Endothelial cell of umbilical vein (primary cell): ENCODE results near the gene UCKL1. TPM values are rescaled to one million over a fixed set of nuclear protein-coding genes. Genes with fewer than 3 reads are reported as not detected.

Experiments
- BruUV-seq: library from RNA; stranded (reverse); fragments of 400-500 nt; replicated peaks from 2 replicates; lab custom pipeline; 2021; lab: Mats Ljungman, UMichigan
- CTCF ChIA-PET: fragments of 300-600, 350-600 bp; sonication (Branson Sonifier 250); formaldehyde crosslinking; loops from one replicate; lab custom pipeline; 2021; ENCODE audit warnings: antibody characterized with exemption, inconsistent platforms; lab: Charles Lee
- POLR2A ChIA-PET: fragments of 300-600, 350-600 bp; sonication (Branson Sonifier 250); formaldehyde crosslinking; loops from one replicate; lab custom pipeline; 2021; ENCODE audit warnings: antibody characterized with exemption, inconsistent platforms; lab: Charles Lee
- DNase-seq: peaks from one replicate; pipeline ENCODE4 v3.0.0-alpha.2; 2011; ENCODE audit warnings: low read depth, low spot score
- FAIRE-seq: peaks from 2 replicates; lab custom pipeline; 2011; peaks lifted over from hg19 to GRCh38; lab: Jason Lieb, UNC
- H2AFZ ChIP-seq: 2 replicates; pipeline ENCODE4 v1.6.0; 2012; ENCODE audit warnings: low read depth, low read length, control low read depth, inconsistent platforms
- H3K27ac ChIP-seq: 2 replicates; pipeline ENCODE4 v1.5.1; 2011; ENCODE audit warnings: low read depth, mild to moderate bottlenecking, control low read depth, low read length, moderate library complexity; ENCODE audit not compliant: insufficient read depth
- H3K27me3 ChIP-seq, 2 experiments: 2 replicates each; pipeline versions ENCODE4 v1.6.0 to v1.6.1; 2011; ENCODE audit warnings: low read length in 2 of 2, mixed read lengths in 1 of 2; ENCODE audit not compliant: control insufficient read depth in 2 of 2, insufficient read depth in 2 of 2
- H3K36me3 ChIP-seq, 2 experiments: 2 replicates in 1 of 2; 3 replicates in 1 of 2; pipeline ENCODE4 v1.5.1; 2011; ENCODE audit warnings: low read length in 2 of 2, mild to moderate bottlenecking in 1 of 2, moderate library complexity in 1 of 2; ENCODE audit not compliant: control insufficient read depth in 2 of 2, insufficient read depth in 2 of 2; ENCODE audit errors: extremely low read depth in 1 of 2
- H3K4me1 ChIP-seq: 3 replicates; pipeline ENCODE4 v1.5.1; 2011; ENCODE audit warnings: mild to moderate bottlenecking, low read length; ENCODE audit not compliant: control insufficient read depth, insufficient read depth; ENCODE audit errors: extremely low read depth
- H3K4me2 ChIP-seq: 2 replicates; pipeline ENCODE4 v1.6.1; 2011; ENCODE audit warnings: low read length, control low read depth, mixed read lengths; ENCODE audit not compliant: insufficient read depth
- H3K4me3 ChIP-seq, 3 experiments: fragments of 200-600 bp in 1 of 3; sonication (generic), shearing (Covaris generic) in 1 of 3; replicated peaks in 1 of 3; 2 replicates each; pipeline ENCODE4 v1.5.1; 2011 to 2016; ENCODE audit warnings: control low read depth in 3 of 3, low read length in 3 of 3, mild to moderate bottlenecking in 2 of 3, inconsistent platforms in 1 of 3, low read depth in 1 of 3, moderate library complexity in 1 of 3; ENCODE audit not compliant: insufficient read depth in 1 of 3
- H3K79me2 ChIP-seq: 2 replicates; pipeline ENCODE4 v1.6.0; 2012; ENCODE audit warnings: low read length, inconsistent platforms; ENCODE audit not compliant: control insufficient read depth, insufficient read depth
- H3K9ac ChIP-seq: replicated peaks from 2 replicates; pipeline ENCODE3; 2011; ENCODE audit warnings: low read length, control low read depth; ENCODE audit not compliant: insufficient read depth; ENCODE audit errors: extremely low read depth
- H3K9me1 ChIP-seq: replicated peaks from 3 replicates; pipeline ENCODE4 v1.6.0; 2011; ENCODE audit warnings: mild to moderate bottlenecking, low read length; ENCODE audit not compliant: control insufficient read depth, insufficient read depth; ENCODE audit errors: extremely low read depth
- H3K9me3 ChIP-seq: replicated peaks from 2 replicates; pipeline ENCODE4 v1.5.1; 2012; ENCODE audit warnings: low read length, inconsistent platforms; ENCODE audit not compliant: control insufficient read depth, insufficient read depth
- H4K20me1 ChIP-seq: replicated peaks from 2 replicates; pipeline ENCODE3; 2011; ENCODE audit warnings: mild to moderate bottlenecking, low read length; ENCODE audit not compliant: control insufficient read depth, insufficient read depth; ENCODE audit errors: extremely low read depth
- CTCF ChIP-seq, 2 donors: IDR thresholded peaks; 1 replicate in 1 of 2; 2 replicates in 1 of 2; pipeline ENCODE4 v1.5.1; 2011; ENCODE audit warnings: low read length in 2 of 2, mild to moderate bottlenecking in 2 of 2, moderate library complexity in 2 of 2, control low read depth in 1 of 2, inconsistent platforms in 1 of 2, low read depth in 1 of 2; ENCODE audit not compliant: insufficient read depth in 1 of 2; ENCODE audit errors: extremely low read depth in 1 of 2
- FOS ChIP-seq: IDR thresholded peaks from 2 replicates; pipeline ENCODE4 v1.6.1; 2011; ENCODE audit warnings: mild to moderate bottlenecking, low read length, moderate library complexity, borderline replicate concordance; ENCODE audit not compliant: insufficient read depth
- GATA2 ChIP-seq: IDR thresholded peaks from 2 replicates; pipeline ENCODE4 v1.7.0; 2011; ENCODE audit warnings: low read depth, mild to moderate bottlenecking, moderate library complexity, mixed read lengths, low read length; ENCODE audit not compliant: insufficient read length, insufficient read depth
- POLR2A ChIP-seq: IDR thresholded peaks from 2 replicates; pipeline ENCODE4 v1.6.1; 2012; ENCODE audit warnings: low read depth, mild to moderate bottlenecking, control low read depth, low read length
- POLR2AphosphoS5 ChIP-seq: IDR thresholded peaks from 2 replicates; pipeline ENCODE4 v1.6.1; 2012; ENCODE audit warnings: low read depth, mild to moderate bottlenecking, control low read depth, low read length, moderate library complexity; ENCODE audit not compliant: insufficient read depth
- dilution Hi-C: fragments of 300-500 bp; cut with MboI; formaldehyde crosslinking; loops from one replicate; pipeline ENCODE4 v1.15.0; 2019; ENCODE audit warnings: low sequenced_read_pairs; ENCODE audit not compliant: extremely low pct_ligation_motif_present
- intact Hi-C: fragments of 100-400 bp; cut with micrococcal nuclease; formaldehyde crosslinking; loops from one replicate; pipeline ENCODE4 v1.10.0; 2022
- polyA plus RNA-seq, 4 experiments: library from polyadenylated mRNA; depleted of rRNA in 3 of 4; stranded (reverse) in 3 of 4; unstranded in 1 of 4; fragments of >200 nt; gene quantifications; 2 replicates each; pipeline versions ENCODE4 v1.2.1 to v1.2.3, GENCODE V29; 2011 to 2012; ENCODE audit warnings: missing spikeins in 1 of 4
- total RNA-seq: library from RNA; stranded (reverse); gene quantifications from 2 replicates; pipeline ENCODE4 v1.2.3, GENCODE V29; 2021

Gene UCKL1
- total and polyA plus RNA-seq, 2 donors (not counting 3 experiments of a cell fraction or from before 2014, with no cell fraction given) = 51.1 to 78.8 TPM

GRCh38 chr20:63908008-63908682 lies 48.1 kb downstream of the UCKL1 start:
- Histone ChIP-seq H3K36me3 (no peaks in the 10 kb centered on the region), H4K20me1 (peaks cover 4% of the 10 kb centered on the region), H3K9me1 (no peaks in the 10 kb centered on the region), H3K27me3 (no peaks in the 10 kb centered on the region), H3K9me3 (no peaks in the 10 kb centered on the region), H3K9ac (no peak overlapping the region), H3K4me1 (no peaks in the 10 kb centered on the region), H2AFZ (no peak overlapping the region), H3K27ac (no peak overlapping the region), H3K79me2 (peaks cover 98% of the 10 kb centered on the region), H3K4me2 (no peak overlapping the region), H3K4me3 (no peak overlapping the region)
- no TSS peak for BruUV-seq
- CTCF ChIA-PET = interaction anchor here (0.6 to 4.2 kb wide), 2 partner anchors 33 to 66 kb away, joined by 3 to 24 read pairs; no protein-coding TSS in a partner anchor
- FAIRE-seq (no peak), DNase-seq (no peak)
- intact Hi-C loops (no loop called here), dilution Hi-C loops (no loop called here)
- TF ChIP-seq POLR2AphosphoS5 = no peak
- no peak for TF ChIP-seq GATA2
- no peak for TF ChIP-seq FOS
- TF ChIP-seq POLR2A = no peak
- no peak for TF ChIP-seq CTCF (IDR thresholded peaks at IDR 0.05; ENCODE audit: extremely low read depth in 1 of 2, insufficient read depth in 1 of 2, low read depth in 1 of 2, low read length in 2 of 2)
- POLR2A ChIA-PET = no interaction called here
